HG02981 (cell line): ENCODE results near the gene WNT3.
"Not testable (repeated sequence)": the region's sequence is repeated elsewhere in the genome, so short reads cannot be mapped to it uniquely, and the experiment has no call there.

ENCODE experiments used
- ATAC-seq: cut with Tn5 transposase; IDR thresholded peaks from one replicate; pipeline ENCODE4 v1.9.1; 2021; ENCODE audit warnings: mild to moderate bottlenecking, moderate library complexity; ENCODE audit not compliant: unreplicated experiment

The WNT3 gene

GRCh38 chr17:46788300-46788699 lies 30.2 kb downstream of the WNT3 start:
- no peak for ATAC-seq

- ATAC-seq: no peak
Measured at GRCh38 chr17:46787478-46787877, 31.0 kb downstream of the WNT3 start.

- no peak for ATAC-seq
Measured at GRCh38 chr17:46785696-46786095, 32.8 kb downstream of the WNT3 start.

- no peak for ATAC-seq
Measured at GRCh38 chr17:46783031-46783593, 35.4 kb downstream of the WNT3 start.

- no peak for ATAC-seq
Measured at GRCh38 chr17:46782250-46782953, 36.1 kb downstream of the WNT3 start.

- no peak for ATAC-seq
Measured at GRCh38 chr17:46780003-46780373, 38.5 kb downstream of the WNT3 start.

- ATAC-seq: no peak
Measured at GRCh38 chr17:46777943-46778915, 40.3 kb downstream of the WNT3 start.

- ATAC-seq: no peak
Measured at GRCh38 chr17:46776298-46777005, 42.0 kb downstream of the WNT3 start.

GRCh38 chr17:46774108-46774737 lies 44.3 kb downstream of the WNT3 start:
- ATAC-seq: no peak

GRCh38 chr17:46773676-46774075 lies 44.8 kb downstream of the WNT3 start:
- ATAC-seq: no peak

- no peak for ATAC-seq
Measured at GRCh38 chr17:46773221-46773605, 45.3 kb downstream of the WNT3 start.

GRCh38 chr17:46772475-46773220 lies 45.8 kb downstream of the WNT3 start:
- no peak for ATAC-seq

GRCh38 chr17:46771561-46772474 lies 46.7 kb downstream of the WNT3 start:
- ATAC-seq: no peak

GRCh38 chr17:46770818-46771560 lies 47.5 kb downstream of the WNT3 start:
- ATAC-seq: no peak

- ATAC-seq: no peak
Measured at GRCh38 chr17:46770439-46770817, 48.1 kb downstream of the WNT3 start.

- ATAC-seq: no peak
Measured at GRCh38 chr17:46769531-46770438, 48.7 kb downstream of the WNT3 start.

- ATAC-seq: not testable (repeated sequence)
Measured at GRCh38 chr17:46768896-46769295, 49.6 kb downstream of the WNT3 start.
